Measurements from ENCODE around the gene ZRANB2.

Gene ZRANB2

GRCh38 chr1:71030026-71030425, 50.8 kb downstream of the ZRANB2 start:
- no peak for DNase-seq (ENCODE audit: low read depth in 3 of 3, low spot score in 1 of 3)

- DNase-seq (ENCODE audit: low read depth in 3 of 3, low spot score in 1 of 3), result no peak
Measured at GRCh38 chr1:71028981-71029380, 51.9 kb downstream of the ZRANB2 start.

DNA sequence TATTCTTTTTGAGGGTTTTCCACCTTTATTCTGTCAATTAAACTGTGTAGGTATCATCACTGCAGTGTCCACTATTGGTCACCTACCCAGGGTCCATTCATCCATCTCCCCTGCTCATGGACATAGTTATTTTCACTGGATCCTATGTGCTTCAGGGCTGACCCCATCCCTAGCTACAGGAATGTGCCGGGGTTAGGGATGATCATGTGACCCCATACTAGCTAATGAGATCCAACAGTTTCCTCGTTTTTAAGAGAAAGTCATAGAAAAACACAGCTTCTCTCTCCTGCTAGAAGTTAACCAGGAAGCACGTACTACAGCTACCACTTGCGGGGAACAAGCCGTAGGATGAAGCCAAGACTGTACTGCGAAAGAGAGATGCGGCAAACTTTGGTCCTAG, 52.8 kb downstream of the ZRANB2 start:
- DNase-seq (ENCODE audit: low read depth in 3 of 3, low spot score in 1 of 3), result no peak

DNA sequence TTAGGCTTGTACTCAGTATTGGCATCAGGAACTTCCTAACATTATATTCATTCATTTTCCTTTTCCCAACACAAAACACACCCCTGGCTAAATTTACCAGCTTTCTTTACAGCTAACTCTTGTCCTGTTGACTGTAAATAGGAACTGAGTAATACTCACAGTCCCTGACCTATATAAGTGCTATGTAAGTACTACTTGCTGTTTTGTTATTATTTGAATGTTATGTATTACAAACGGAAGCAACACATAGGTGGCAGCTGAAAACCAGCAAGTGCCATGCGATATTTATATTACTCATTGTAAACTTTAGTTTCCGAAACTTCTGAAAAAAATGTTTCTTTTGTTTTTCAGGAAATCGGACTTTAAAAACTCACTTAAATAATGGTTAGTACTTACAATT, 54.7 kb downstream of the ZRANB2 start:
- no peak for DNase-seq (ENCODE audit: low read depth in 3 of 3, low spot score in 1 of 3)

GRCh38 chr1:71023515-71023914, 57.3 kb downstream of the ZRANB2 start:
- DNase-seq (ENCODE audit: low read depth in 3 of 3, low spot score in 1 of 3), result no peak

DNA sequence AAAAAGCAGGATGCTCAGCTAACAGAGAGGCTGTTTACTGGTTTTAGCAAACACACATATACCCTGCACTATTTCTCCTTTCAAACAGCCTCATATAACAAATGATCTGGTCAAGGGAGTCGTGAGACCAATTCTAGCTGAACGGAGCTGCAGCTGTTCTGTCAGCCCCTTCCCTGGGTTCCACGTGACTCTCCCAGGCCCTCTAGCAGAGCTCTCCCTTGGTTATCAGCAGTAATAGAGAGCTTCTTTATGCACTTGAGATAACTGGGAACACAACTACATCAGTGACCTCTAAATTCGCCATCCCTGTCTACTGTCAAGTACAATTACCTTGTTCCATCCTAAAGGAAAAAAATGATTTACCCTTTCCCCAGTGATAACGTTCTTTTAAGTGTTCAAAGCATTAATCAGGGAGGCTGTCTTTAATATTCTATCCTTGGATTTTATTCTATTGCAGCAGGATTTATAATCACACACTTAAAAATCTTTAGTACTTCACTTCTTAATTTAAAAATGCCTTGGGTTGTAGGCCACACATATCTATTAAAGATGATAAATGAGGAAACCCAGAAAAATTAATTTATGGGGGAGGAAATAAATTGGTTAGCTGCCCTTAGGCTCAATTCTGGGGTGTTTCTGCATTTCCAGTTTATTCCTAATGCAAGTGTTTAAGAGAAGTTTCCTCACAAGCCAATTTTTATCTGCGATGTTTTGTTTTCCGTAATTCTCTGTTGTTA, 61.4 kb downstream of the ZRANB2 start:
- no peak for DNase-seq (ENCODE audit: low read depth in 3 of 3, low spot score in 1 of 3)

- DNase-seq (ENCODE audit: low read depth in 3 of 3, low spot score in 1 of 3), result no peak
Measured at GRCh38 chr1:71018791-71019190, 62.0 kb downstream of the ZRANB2 start.

DNA sequence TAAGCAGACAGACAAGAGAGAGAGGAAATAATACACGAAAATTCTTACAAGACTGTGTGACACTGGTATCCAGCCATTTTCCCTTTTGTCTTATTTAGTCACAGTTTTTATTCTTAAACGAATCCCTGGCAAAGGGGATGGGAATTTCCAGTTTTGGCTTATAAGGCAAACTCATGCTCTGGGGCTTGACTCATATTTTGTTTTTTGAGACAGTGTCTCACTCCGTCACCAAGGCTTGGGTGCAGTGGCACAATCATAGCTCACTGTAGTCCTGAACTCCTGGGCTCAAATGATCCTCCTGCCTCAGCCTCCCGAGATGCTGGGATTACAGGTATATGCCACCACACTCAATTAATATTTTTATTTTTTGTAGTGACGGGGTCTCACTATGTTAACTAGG, 65.1 kb downstream of the ZRANB2 start:
- DNase-seq (ENCODE audit: low read depth in 3 of 3, low spot score in 1 of 3), result no peak

- DNase-seq (ENCODE audit: low read depth in 3 of 3, low spot score in 1 of 3), result no peak
Measured at GRCh38 chr1:71014178-71014579, 66.7 kb downstream of the ZRANB2 start.
